ENCODE measurements around the gene GNB2. TPM values are rescaled to one million over a fixed set of nuclear protein-coding genes. Genes with fewer than 3 reads are reported as not detected.

Gene GNB2
- total RNA-seq (2021) = 299 and 326 TPM in 2 replicates
- percentile 70 among the genes with signal in this experiment for Bru-seq, nascent RNA
- percentile 81 among the genes with signal in this experiment for BruChase-seq, experiment 1, labeled RNA remaining after a 2-hour chase
- BruChase-seq, experiment 2, labeled RNA remaining after a 6-hour chase = percentile 96 among the genes with signal in this experiment
- long read RNA-seq, transcript GNB2-201 (10 exons, 1,878 nt) = major isoform, 153 of 363 reads
- long read RNA-seq, transcript GNB2-211 (6 exons, 1,702 nt) = minor isoform, 25 of 363 reads
- long read RNA-seq, partial matches to known transcripts = 156 of 363 reads
- long read RNA-seq, other reads (novel, unspliced or antisense) = 27 of 363 reads

DNA sequence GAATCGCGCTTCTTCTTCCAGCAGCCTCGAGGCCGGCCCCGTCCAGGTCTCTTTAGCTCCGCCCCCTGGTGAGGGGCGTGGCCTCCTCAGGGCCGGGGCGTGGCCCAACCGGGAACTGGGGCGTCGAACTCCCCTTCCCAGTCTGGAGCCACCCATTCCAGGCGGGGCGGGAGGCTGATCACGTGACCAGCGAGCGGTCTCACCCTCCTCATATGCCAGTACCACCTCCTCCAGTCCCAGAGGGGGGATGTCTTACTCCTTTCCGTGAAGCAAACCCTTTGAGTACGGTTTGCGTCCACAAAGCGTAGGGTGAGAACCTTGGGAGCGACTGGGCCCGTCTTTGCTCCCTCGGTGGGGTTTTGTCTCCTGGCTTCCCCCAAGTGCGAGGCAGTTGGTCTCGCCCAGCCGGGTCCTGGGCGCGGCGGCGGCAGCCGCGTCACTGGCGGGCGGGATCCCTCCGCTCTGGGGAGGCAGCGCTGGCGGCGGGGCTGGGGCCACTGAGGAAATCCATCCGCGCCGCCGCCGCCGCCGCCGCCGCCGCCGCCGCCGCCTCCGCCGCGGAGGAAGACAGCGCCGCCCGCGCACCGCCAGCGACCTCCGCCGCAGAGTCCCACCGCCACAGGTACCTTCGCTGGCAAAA, at the start of gene GNB2:
Gene GNB2 (plus strand): TSS at position 439 of the 640 bp plus-strand sequence. CDS start 2,526 bp downstream, outside the sequence.
- ChIA-PET POLR2A (ENCODE audit: unreplicated experiment) (interaction anchor here (0.5 to 1.1 kb wide), 10 partner anchors 23 to 650 kb away, joined by 3 to 8 read pairs (median 6); partner anchors contain the start of genes FBXO24, MEPCE, MOSPD3 and SRRT), CTCF (interaction anchor here (1.3 kb wide), 1 partner anchor 39 kb away, joined by 6 read pairs; no protein-coding TSS in a partner anchor)
- TF ChIP-seq, protein P1, sequence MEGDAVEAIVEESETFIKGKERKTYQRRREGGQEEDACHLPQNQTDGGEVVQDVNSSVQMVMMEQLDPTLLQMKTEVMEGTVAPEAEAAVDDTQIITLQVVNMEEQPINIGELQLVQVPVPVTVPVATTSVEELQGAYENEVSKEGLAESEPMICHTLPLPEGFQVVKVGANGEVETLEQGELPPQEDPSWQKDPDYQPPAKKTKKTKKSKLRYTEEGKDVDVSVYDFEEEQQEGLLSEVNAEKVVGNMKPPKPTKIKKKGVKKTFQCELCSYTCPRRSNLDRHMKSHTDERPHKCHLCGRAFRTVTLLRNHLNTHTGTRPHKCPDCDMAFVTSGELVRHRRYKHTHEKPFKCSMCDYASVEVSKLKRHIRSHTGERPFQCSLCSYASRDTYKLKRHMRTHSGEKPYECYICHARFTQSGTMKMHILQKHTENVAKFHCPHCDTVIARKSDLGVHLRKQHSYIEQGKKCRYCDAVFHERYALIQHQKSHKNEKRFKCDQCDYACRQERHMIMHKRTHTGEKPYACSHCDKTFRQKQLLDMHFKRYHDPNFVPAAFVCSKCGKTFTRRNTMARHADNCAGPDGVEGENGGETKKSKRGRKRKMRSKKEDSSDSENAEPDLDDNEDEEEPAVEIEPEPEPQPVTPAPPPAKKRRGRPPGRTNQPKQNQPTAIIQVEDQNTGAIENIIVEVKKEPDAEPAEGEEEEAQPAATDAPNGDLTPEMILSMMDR (conservative IDR thresholded peaks at IDR 0.05) = no peak
- TF ChIP-seq EZH2 (IDR thresholded peaks at IDR 0.05; ENCODE audit: low read depth) = no peak
- Histone ChIP-seq H3K9me3 (ENCODE audit: insufficient read depth, low read depth) (no peaks in the 10 kb centered on the region), H3K27ac (peak within 1 kb of the TSS; percentile 75), H3K27me3 (ENCODE audit: insufficient read depth, low read depth) (no peaks in the 10 kb centered on the region), H3K36me3 (ENCODE audit: low read depth) (peaks cover 12% of the 10 kb centered on the region; the same call in 1 of the 2 replicates), H3K4me1 (replicated peaks; ENCODE audit: insufficient read depth) (no peaks in the 10 kb centered on the region; the same call in 1 of the 2 replicates), H3K4me3 (peak within 1 kb of the TSS; percentile 99), H4K20me1 (ENCODE audit: insufficient read depth) (peaks cover 19% of the 10 kb centered on the region), H3K79me2 (ENCODE audit: low read depth) (peaks cover 24% of the 10 kb centered on the region), H3F3A (ENCODE audit: insufficient read depth, low read depth) (peaks cover 8% of the 10 kb centered on the region; the same call in 1 of the 2 replicates), H2AFZ (peak within 1 kb of the TSS; percentile 94), H3K9me2 (ENCODE audit: insufficient read depth) (no peaks in the 10 kb centered on the region), H3K4me2 (peak within 1 kb of the TSS; percentile 81)
- BruUV-seq (replicated peaks) = no TSS peak
- intact Hi-C loops (cut with micrococcal nuclease; ENCODE audit: unreplicated experiment) = loop anchor here (1.0 to 5.0 kb wide), 5 partner anchors 46 to 217 kb away; partner anchors contain the start of genes FBXO24, LRCH4 and MOSPD3
- DNase-seq = peak; percentile 93 to 100

DNA sequence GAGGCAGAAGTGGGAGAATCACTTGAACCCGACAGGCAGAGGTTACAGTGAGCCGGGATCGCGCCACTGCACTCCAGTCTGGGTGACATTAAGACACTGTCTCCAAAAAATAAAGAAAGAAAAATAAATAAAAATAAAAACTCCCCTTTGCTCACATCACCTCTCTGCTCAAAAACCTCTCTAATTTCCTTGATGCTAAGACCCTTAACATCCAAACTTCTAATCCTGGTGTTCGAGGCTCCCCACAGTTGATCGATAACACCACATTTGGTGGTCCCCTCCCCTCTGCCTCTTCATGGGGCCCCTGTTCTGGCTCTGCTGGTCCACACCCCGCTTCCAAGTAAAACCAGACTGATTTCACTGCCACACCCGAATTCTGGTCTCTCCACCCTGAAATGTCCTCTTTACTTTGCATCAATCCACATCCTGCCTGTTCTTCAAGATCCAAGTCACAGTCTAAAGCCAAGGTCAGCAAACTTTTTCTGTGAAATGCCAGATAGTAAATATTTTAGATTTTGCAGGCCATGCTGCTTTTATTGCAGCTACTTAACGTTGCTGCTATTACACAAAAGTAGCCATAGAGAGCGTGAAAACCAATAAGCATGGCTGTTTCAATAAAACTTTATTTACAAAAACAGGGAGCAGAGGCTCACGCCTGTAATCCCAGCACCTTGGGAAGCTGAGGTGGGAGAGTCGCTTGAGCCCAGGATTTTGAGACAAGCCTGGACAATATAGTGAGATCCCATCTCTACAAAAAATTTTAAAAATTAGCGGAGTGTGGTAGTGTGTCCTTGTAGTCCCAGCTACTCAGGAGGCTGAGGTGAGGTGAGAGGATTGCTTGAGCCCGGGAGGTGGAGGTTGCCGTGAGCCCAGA, 49.4 kb upstream of the GNB2 start:
- Histone ChIP-seq H4K20me1 (ENCODE audit: insufficient read depth) (no peaks in the 10 kb centered on the region), H3K4me1 (replicated peaks; ENCODE audit: insufficient read depth) (peaks cover 9% of the 10 kb centered on the region; the same call in 1 of the 2 replicates), H3K4me2 (no peak overlapping the region), H3K79me2 (ENCODE audit: low read depth) (no peaks in the 10 kb centered on the region), H3K9me3 (ENCODE audit: insufficient read depth, low read depth) (no peaks in the 10 kb centered on the region), H3F3A (ENCODE audit: insufficient read depth, low read depth) (peaks cover 12% of the 10 kb centered on the region; the same call in 1 of the 2 replicates), H3K36me3 (ENCODE audit: low read depth) (no peaks in the 10 kb centered on the region), H3K4me3 (no peak overlapping the region), H2AFZ (no peak overlapping the region), H3K27ac (no peak overlapping the region), H3K27me3 (ENCODE audit: insufficient read depth, low read depth) (no peaks in the 10 kb centered on the region), H3K9me2 (ENCODE audit: insufficient read depth) (no peaks in the 10 kb centered on the region)
- intact Hi-C loops (cut with micrococcal nuclease; ENCODE audit: unreplicated experiment) = no loop called here
- DNase-seq = no peak
- ChIA-PET POLR2A (ENCODE audit: unreplicated experiment) (interaction anchor here (0.6 kb wide), 1 partner anchor 19 kb away, joined by 4 read pairs; no protein-coding TSS in a partner anchor), CTCF (interaction anchor here (0.6 kb wide), 1 partner anchor 11 kb away, joined by 3 read pairs; no protein-coding TSS in a partner anchor)
- TF ChIP-seq, protein P1 (conservative IDR thresholded peaks at IDR 0.05) = no peak
- no peak for TF ChIP-seq EZH2 (IDR thresholded peaks at IDR 0.05; ENCODE audit: low read depth)
- BruUV-seq (replicated peaks) = no TSS peak

All from PC-9 (cell line).